Peyer's patch (tissue), 4 donors: ENCODE measurements around the gene REEP6.
"Not testable (repeated sequence)": the region's sequence is repeated elsewhere in the genome, so short reads cannot be mapped to it uniquely, and the experiment has no call there.

Experiments
- POLR2A ChIP-seq, 2 donors: fragments of 450-650 bp; IDR thresholded peaks; one replicate each; pipeline ENCODE4 v1.5.1; 2017; ENCODE audit warnings: antibody characterized with exemption in 2 of 2, mild to moderate bottlenecking in 2 of 2, moderate library complexity in 2 of 2
- TF ChIP-seq, protein P1 (sequence below), 6 experiments: fragments of 450-650 bp in 4 of 6; fragments of 200-600 bp in 2 of 6; sonication (generic) in 1 of 6; IDR thresholded peaks; one replicate each; pipeline ENCODE4 v1.5.1; 2017 to 2019; ENCODE audit warnings: antibody characterized with exemption in 6 of 6, mild to moderate bottlenecking in 3 of 6, moderate library complexity in 1 of 6

DNA sequence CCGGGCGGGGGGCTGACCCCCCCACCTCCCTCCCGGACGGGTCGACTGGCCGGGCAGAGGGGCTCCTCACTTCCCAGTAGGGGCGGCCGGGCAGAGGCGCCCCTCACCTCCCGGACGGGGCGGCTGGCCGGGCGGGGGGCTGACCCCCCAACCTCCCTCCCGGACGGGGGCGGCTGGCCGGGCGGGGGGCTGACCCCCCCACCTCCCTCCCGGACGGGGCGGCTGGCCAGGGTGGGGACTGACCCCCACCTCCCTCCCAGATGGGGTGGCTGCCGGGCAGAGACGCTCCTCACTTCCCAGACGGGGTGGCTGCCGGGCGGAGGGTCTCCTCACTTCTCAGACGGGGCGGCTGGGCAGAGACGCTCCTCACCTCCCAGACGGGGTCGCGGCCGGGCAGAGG is 8.2 kb downstream of the REEP6 start:
- TF ChIP-seq, protein P1, sequence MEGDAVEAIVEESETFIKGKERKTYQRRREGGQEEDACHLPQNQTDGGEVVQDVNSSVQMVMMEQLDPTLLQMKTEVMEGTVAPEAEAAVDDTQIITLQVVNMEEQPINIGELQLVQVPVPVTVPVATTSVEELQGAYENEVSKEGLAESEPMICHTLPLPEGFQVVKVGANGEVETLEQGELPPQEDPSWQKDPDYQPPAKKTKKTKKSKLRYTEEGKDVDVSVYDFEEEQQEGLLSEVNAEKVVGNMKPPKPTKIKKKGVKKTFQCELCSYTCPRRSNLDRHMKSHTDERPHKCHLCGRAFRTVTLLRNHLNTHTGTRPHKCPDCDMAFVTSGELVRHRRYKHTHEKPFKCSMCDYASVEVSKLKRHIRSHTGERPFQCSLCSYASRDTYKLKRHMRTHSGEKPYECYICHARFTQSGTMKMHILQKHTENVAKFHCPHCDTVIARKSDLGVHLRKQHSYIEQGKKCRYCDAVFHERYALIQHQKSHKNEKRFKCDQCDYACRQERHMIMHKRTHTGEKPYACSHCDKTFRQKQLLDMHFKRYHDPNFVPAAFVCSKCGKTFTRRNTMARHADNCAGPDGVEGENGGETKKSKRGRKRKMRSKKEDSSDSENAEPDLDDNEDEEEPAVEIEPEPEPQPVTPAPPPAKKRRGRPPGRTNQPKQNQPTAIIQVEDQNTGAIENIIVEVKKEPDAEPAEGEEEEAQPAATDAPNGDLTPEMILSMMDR (IDR thresholded peaks at IDR 0.05): not testable (repeated sequence)
- not testable (repeated sequence) for TF ChIP-seq POLR2A (IDR thresholded peaks at IDR 0.05)
